HG03095 (cell line): Measurements from ENCODE around the gene PFDN1.

ENCODE experiments used
- ATAC-seq: cut with Tn5 transposase; IDR thresholded peaks from one replicate; pipeline ENCODE4 v1.9.1; 2021; ENCODE audit warnings: moderate library complexity; ENCODE audit not compliant: unreplicated experiment

PFDN1 gene

GRCh38 chr5:140242099-140242498 lies 60.8 kb downstream of the PFDN1 start:
- ATAC-seq: no peak

- ATAC-seq: no peak
These were observed 61.8 kb downstream of the PFDN1 start for GRCh38 chr5:140240987-140241706.

- no peak for ATAC-seq
These were observed 62.8 kb downstream of the PFDN1 start for GRCh38 chr5:140239939-140240700.

GRCh38 chr5:140239461-140239860 lies 63.4 kb downstream of the PFDN1 start:
- no peak for ATAC-seq

GRCh38 chr5:140238756-140239155 lies 64.1 kb downstream of the PFDN1 start:
- no peak for ATAC-seq

GRCh38 chr5:140236891-140237598 lies 65.9 kb downstream of the PFDN1 start:
- no peak for ATAC-seq

- no peak for ATAC-seq
These were observed 66.9 kb downstream of the PFDN1 start for GRCh38 chr5:140235791-140236551.

GRCh38 chr5:140234377-140234989 lies 68.4 kb downstream of the PFDN1 start:
- no peak for ATAC-seq

- ATAC-seq: no peak
These were observed 70.2 kb downstream of the PFDN1 start for GRCh38 chr5:140232731-140233130.

GRCh38 chr5:140230373-140230772 lies 72.5 kb downstream of the PFDN1 start:
- no peak for ATAC-seq

- ATAC-seq: no peak
These were observed 74.5 kb downstream of the PFDN1 start for GRCh38 chr5:140228364-140228837.

GRCh38 chr5:140227046-140227445 lies 75.9 kb downstream of the PFDN1 start:
- no peak for ATAC-seq

GRCh38 chr5:140225396-140225795 lies 77.5 kb downstream of the PFDN1 start:
- no peak for ATAC-seq

GRCh38 chr5:140224658-140225057 lies 78.2 kb downstream of the PFDN1 start:
- ATAC-seq: no peak

GRCh38 chr5:140223567-140223966 lies 79.3 kb downstream of the PFDN1 start:
- ATAC-seq: no peak

- ATAC-seq: no peak
These were observed 80.5 kb downstream of the PFDN1 start for GRCh38 chr5:140222416-140222815.

- no peak for ATAC-seq
These were observed 81.1 kb downstream of the PFDN1 start for GRCh38 chr5:140221697-140222223.

GRCh38 chr5:140220698-140221064 lies 82.2 kb downstream of the PFDN1 start:
- no peak for ATAC-seq

- peak; percentile 50 for ATAC-seq
These were observed 82.7 kb downstream of the PFDN1 start for GRCh38 chr5:140220032-140220697.
